Activated CD8-positive, alpha-beta memory T cell treated with anti-CD3 and anti-CD28 coated beads, Interleukin-2, amount 10 ng/mL, durations not matched to agents 7 days and 5 days (primary cell): ENCODE measurements around the gene ONECUT2. TPM values are rescaled to one million over a fixed set of nuclear protein-coding genes. Genes with fewer than 3 reads are reported as not detected.
A peak's percentile ranks its signal among the peaks of the same experiment; 100 is the strongest.

Experiments
- ATAC-seq: fragments of 150-1000 bp; cut with Tn5 transposase; one replicate; pipeline ENCODE4 v1.10.0; 2021; ENCODE audit warnings: moderate library complexity
- CTCF ChIA-PET: fragments of 350-600 bp; sonication (Branson Sonifier 250); formaldehyde crosslinking; loops from one replicate; lab custom pipeline; 2021; ENCODE audit warnings: antibody characterized with exemption; lab: Charles Lee
- DNase-seq: peaks from one replicate; pipeline ENCODE4 v3.0.0-alpha.2; 2020
- H3K27ac Mint-ChIP-seq: one replicate; pipeline ENCODE4 v1.8.0; 2021; ENCODE audit warnings: mild to moderate bottlenecking, mixed read lengths
- H3K27me3 Mint-ChIP-seq: one replicate; pipeline ENCODE4 v1.8.0; 2021; ENCODE audit warnings: mixed read lengths
- H3K36me3 Mint-ChIP-seq: one replicate; pipeline ENCODE4 v1.8.0; 2021; ENCODE audit warnings: mild to moderate bottlenecking, mixed read lengths
- H3K4me1 Mint-ChIP-seq: one replicate; pipeline ENCODE4 v1.8.0; 2021; ENCODE audit warnings: mixed read lengths
- H3K4me3 Mint-ChIP-seq: one replicate; pipeline ENCODE4 v1.8.0; 2021; ENCODE audit warnings: mild to moderate bottlenecking, moderate library complexity, mixed read lengths
- H3K9me3 Mint-ChIP-seq: one replicate; pipeline ENCODE4 v1.8.0; 2022; ENCODE audit warnings: low read depth, mixed read lengths
- total RNA-seq, 2 experiments: library from RNA; stranded (reverse); gene quantifications; one replicate each; pipeline ENCODE4 v1.2.3, GENCODE V29; 2021

The ONECUT2 gene
- total RNA-seq, 2 experiments from 2014 or later: not detected

DNA sequence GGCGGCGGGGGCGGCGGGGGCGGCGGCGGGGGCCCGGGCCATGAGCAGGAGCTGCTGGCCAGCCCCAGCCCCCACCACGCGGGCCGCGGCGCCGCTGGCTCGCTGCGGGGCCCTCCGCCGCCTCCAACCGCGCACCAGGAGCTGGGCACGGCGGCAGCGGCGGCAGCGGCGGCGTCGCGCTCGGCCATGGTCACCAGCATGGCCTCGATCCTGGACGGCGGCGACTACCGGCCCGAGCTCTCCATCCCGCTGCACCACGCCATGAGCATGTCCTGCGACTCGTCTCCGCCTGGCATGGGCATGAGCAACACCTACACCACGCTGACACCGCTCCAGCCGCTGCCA, 644 bp downstream of the ONECUT2 start:
- peaks cover 91% of the 10 kb centered on the region for H3K27me3 Mint-ChIP-seq
- DNase-seq: no peak
- peak overlapping the region; percentile 61 for H3K27ac Mint-ChIP-seq
- H3K36me3 Mint-ChIP-seq: peaks cover 9% of the 10 kb centered on the region
- ATAC-seq: no peak
- CTCF ChIA-PET: no interaction called here
- no peaks in the 10 kb centered on the region for H3K9me3 Mint-ChIP-seq
- H3K4me1 Mint-ChIP-seq: peaks cover 18% of the 10 kb centered on the region
- peak overlapping the region; percentile 44 for H3K4me3 Mint-ChIP-seq

DNA sequence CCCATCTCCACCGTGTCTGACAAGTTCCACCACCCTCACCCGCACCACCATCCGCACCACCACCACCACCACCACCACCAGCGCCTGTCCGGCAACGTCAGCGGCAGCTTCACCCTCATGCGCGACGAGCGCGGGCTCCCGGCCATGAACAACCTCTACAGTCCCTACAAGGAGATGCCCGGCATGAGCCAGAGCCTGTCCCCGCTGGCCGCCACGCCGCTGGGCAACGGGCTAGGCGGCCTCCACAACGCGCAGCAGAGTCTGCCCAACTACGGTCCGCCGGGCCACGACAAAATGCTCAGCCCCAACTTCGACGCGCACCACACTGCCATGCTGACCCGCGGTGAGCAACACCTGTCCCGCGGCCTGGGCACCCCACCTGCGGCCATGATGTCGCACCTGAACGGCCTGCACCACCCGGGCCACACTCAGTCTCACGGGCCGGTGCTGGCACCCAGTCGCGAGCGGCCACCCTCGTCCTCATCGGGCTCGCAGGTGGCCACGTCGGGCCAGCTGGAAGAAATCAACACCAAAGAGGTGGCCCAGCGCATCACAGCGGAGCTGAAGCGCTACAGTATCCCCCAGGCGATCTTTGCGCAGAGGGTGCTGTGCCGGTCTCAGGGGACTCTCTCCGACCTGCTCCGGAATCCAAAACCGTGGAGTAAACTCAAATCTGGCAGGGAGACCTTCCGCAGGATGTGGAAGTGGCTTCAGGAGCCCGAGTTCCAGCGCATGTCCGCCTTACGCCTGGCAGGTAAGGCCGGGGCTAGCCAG, 1.2 kb downstream of the ONECUT2 start:
- Mint-ChIP-seq H3K36me3 (peaks cover 10% of the 10 kb centered on the region), H3K27me3 (peaks cover 91% of the 10 kb centered on the region), H3K4me1 (peaks cover 23% of the 10 kb centered on the region), H3K27ac (peak overlapping the region; percentile 61), H3K4me3 (peak overlapping the region; percentile 44), H3K9me3 (no peaks in the 10 kb centered on the region)
- ATAC-seq: no peak
- CTCF ChIA-PET: no interaction called here
- DNase-seq: no peak

DNA sequence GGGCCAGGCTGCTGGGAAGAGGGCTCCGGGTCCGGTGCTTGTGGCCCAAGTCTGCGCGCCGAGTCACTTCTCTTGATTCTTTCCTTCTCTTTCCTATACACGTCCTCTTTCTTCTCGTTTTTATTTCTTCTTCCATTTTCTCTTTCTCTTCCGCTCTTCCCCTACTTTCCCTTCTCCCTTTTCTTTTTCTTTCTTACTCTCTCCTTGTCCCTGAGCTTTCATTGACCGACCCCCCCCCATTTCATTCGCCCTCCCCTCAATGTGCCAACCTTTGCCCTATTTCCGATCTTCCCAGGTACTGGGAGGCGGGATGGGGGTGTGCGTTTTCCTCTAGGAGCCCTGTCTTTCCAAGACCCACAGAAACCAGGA, 1.8 kb downstream of the ONECUT2 start:
- CTCF ChIA-PET: no interaction called here
- Mint-ChIP-seq H3K27ac (peak overlapping the region; percentile 61), H3K4me1 (peaks cover 26% of the 10 kb centered on the region), H3K27me3 (peaks cover 91% of the 10 kb centered on the region), H3K36me3 (peaks cover 12% of the 10 kb centered on the region), H3K9me3 (no peaks in the 10 kb centered on the region), H3K4me3 (no peak overlapping the region)
- ATAC-seq (no peak), DNase-seq (no peak)

DNA sequence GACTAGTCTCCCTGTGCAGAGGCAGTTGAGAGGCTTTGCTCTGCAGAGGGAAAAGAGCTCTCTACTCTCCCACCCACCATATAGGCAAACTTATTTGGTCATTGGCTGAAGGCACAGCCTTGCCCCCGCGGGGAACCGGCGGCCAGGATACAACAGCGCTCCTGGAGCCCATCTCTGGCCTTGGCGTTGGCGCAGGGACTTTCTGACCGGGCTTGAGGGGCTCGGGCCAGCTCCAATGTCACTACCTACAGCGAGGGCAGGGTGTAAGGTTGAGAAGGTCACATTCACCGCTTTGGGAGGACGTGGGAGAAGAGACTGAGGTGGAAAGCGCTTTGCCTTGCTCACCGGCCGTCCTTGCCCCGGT, 2.2 kb downstream of the ONECUT2 start:
- Mint-ChIP-seq H3K4me3 (no peak overlapping the region), H3K27ac (peak overlapping the region; percentile 61)

DNA sequence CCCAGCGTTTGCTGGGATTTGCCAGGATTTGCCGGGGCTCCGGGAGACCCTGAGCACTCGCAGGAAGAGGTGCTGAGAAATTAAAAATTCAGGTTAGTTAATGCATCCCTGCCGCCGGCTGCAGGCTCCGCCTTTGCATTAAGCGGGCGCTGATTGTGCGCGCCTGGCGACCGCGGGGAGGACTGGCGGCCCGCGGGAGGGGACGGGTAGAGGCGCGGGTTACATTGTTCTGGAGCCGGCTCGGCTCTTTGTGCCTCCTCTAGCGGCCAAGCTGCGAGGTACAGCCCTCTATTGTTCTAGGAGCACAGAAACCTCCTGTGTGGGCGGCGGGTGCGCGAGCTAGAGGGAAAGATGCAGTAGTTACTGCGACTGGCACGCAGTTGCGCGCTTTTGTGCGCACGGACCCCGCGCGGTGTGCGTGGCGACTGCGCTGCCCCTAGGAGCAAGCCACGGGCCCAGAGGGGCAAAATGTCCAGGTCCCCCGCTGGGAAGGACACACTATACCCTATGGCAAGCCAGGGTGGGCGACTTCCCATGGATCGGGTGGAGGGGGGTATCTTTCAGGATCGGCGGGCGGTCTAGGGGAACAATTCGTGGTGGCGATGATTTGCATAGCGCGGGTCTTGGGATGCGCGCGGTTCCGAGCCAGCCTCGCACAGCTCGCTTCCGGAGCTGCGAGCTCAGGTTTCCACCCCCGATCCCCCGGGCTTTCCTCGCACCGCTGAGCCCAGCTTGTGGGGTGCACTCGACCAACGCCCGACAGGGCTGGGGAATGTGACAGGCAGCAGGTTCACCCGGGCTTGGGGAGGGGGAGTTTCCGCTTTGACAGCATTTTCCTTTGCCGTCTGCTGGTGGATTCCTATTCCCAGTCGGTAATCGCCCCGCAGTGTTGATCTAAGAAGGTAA, 2.8 kb downstream of the ONECUT2 start:
- peak overlapping the region; percentile 6 for H3K27ac Mint-ChIP-seq
- peaks cover 26% of the 10 kb centered on the region for H3K4me1 Mint-ChIP-seq
- ATAC-seq: no peak
- H3K36me3 Mint-ChIP-seq: peaks cover 12% of the 10 kb centered on the region
- no peak overlapping the region for H3K4me3 Mint-ChIP-seq
- H3K9me3 Mint-ChIP-seq: no peaks in the 10 kb centered on the region
- peaks cover 92% of the 10 kb centered on the region for H3K27me3 Mint-ChIP-seq
- CTCF ChIA-PET: no interaction called here
- DNase-seq: peak; percentile 54

More for the DNA sequence above, 2.2 kb downstream of the ONECUT2 start:
- Mint-ChIP-seq H3K4me1 (peaks cover 26% of the 10 kb centered on the region), H3K9me3 (no peaks in the 10 kb centered on the region), H3K27me3 (peaks cover 91% of the 10 kb centered on the region), H3K36me3 (peaks cover 12% of the 10 kb centered on the region)
- ATAC-seq (no peak), DNase-seq (no peak)
- CTCF ChIA-PET: no interaction called here

DNA sequence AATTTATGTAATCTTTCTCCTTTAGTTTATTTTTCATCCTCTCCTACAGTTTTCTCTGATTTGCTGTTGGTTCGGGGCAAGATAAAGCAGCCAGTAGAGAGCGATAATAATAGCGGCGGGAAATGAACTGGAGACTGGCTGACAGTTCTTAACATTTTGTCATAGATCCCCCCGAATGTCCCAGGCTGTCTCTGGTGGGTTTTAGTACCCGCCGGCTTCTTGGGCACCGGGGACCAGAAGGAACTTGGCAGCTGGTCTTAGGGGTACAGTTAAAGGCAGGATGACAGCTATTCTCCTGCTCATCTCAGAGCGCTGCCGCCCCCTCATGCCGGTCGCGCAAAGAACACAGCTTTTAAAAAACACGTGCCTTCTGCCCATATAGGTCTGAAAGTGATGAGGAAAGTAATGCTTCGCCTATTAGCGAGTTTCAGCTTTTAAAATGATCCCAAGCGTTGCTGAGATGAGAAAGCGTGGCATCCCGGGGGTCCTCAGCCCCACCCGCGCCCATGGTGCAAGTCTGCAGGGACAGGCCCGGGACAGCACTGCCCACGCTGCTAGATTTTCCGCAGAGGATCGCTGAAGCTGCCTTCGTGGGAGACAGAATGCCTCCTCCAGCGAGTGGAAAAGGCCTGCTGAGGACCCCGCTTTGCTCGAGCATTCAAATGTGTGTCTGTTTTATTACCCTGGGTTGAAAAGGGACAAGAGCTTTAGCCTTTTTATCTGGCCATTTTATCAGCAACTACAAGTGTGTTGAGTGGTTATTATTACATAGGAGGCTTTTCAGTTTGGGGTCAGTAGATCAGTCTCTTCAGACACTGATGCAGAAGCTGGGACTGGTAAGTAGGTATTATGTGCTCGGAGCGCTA, 3.8 kb downstream of the ONECUT2 start:
- peaks cover 26% of the 10 kb centered on the region for H3K4me1 Mint-ChIP-seq
- no peak overlapping the region for H3K4me3 Mint-ChIP-seq
- CTCF ChIA-PET: interaction anchor here (1.4 kb wide), 1 partner anchor 10 kb away, joined by 4 read pairs; no protein-coding TSS in a partner anchor
- H3K9me3 Mint-ChIP-seq: no peaks in the 10 kb centered on the region
- peak overlapping the region; percentile 67 for H3K27ac Mint-ChIP-seq
- ATAC-seq: no peak
- DNase-seq: no peak
- H3K27me3 Mint-ChIP-seq: peaks cover 91% of the 10 kb centered on the region
- peaks cover 12% of the 10 kb centered on the region for H3K36me3 Mint-ChIP-seq

DNA sequence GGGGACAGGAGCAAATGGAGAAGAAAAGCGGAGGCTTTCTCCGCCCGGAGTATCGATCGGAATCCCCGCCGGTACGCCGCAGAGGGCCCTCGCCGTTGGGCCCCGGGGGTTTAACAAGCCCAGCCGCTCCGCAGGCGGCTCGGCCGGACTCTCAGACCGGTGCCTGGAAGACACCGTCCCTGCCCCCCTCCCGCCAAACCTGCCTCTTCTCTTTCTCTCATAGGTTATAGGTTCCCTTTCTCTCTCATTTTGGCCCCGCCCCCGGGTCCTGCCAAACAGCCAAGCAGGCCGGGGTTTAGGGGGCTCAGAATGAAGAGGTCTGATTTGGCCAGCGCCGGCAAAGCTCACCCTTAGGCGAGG, 4.4 kb downstream of the ONECUT2 start:
- CTCF ChIA-PET: interaction anchor here (1.4 kb wide), 1 partner anchor 10 kb away, joined by 4 read pairs; no protein-coding TSS in a partner anchor
- Mint-ChIP-seq H3K27me3 (peaks cover 90% of the 10 kb centered on the region), H3K9me3 (no peaks in the 10 kb centered on the region), H3K4me1 (peaks cover 24% of the 10 kb centered on the region), H3K36me3 (peaks cover 11% of the 10 kb centered on the region), H3K4me3 (no peak overlapping the region), H3K27ac (peak overlapping the region; percentile 67)
- no peak for ATAC-seq
- no peak for DNase-seq

DNA sequence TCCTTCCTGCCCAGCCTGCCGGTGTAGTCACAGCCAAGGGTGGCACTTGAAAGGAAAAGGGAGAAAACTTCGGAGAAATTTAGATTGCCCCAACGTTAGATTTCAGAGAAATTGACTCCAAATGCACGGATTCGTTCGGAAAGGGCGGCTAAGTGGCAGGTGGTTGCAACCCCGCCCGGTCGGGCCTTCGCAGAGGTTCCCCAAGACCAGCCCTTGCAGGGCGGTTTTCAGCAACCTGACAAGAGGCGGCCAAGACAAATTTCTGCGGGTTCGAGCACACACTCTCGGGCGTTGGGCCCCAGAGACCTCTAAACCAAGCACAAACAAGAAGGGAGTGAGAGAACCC, 4.8 kb downstream of the ONECUT2 start:
- H3K4me3 Mint-ChIP-seq: no peak overlapping the region
- peaks cover 11% of the 10 kb centered on the region for H3K36me3 Mint-ChIP-seq
- ATAC-seq: no peak
- H3K27ac Mint-ChIP-seq: no peak overlapping the region
- DNase-seq: no peak
- CTCF ChIA-PET: interaction anchor here (1.4 kb wide), 1 partner anchor 11 kb away, joined by 4 read pairs; no protein-coding TSS in a partner anchor
- H3K4me1 Mint-ChIP-seq: peaks cover 24% of the 10 kb centered on the region
- peaks cover 90% of the 10 kb centered on the region for H3K27me3 Mint-ChIP-seq
- H3K9me3 Mint-ChIP-seq: no peaks in the 10 kb centered on the region

DNA sequence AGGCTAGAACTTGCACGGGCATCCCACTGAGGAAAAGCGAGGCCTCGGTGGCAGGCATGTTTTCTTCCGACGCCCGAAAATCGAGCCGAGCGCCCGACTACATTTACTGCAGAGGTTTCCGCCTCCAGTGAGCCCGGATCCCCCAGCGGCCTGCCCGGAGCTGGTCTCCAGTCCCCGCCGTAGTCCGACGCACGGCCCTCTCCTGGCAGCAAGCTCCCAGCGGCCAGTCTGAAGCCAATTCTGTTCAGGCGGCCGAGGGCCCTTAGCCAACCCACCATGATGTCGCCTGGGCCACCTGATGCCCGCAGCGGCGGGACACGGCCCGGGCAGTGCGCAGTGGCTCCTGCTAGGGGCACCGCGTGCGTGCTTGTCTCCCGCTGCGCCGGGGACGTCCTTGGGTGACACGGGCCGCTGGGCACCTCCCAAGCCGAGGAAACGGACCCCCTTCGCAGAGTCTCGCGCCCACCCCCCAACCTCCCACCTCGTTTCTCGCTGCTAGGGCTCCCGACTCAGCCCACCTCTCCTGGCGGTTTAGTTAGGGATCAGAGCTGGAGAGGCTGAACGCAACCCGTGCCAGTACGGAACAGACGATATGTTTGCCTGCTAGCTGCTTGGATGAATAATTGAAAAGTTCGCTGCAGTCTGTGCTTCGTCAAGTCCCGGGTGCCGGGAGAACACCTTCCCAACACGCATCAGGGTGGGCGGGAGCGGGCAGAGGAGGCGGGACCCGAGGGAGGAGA, 5.3 kb downstream of the ONECUT2 start:
- peaks cover 95% of the 10 kb centered on the region for H3K27me3 Mint-ChIP-seq
- DNase-seq: no peak
- H3K27ac Mint-ChIP-seq: no peak overlapping the region
- peaks cover 11% of the 10 kb centered on the region for H3K36me3 Mint-ChIP-seq
- H3K4me3 Mint-ChIP-seq: no peak overlapping the region
- CTCF ChIA-PET: no interaction called here
- peaks cover 24% of the 10 kb centered on the region for H3K4me1 Mint-ChIP-seq
- no peaks in the 10 kb centered on the region for H3K9me3 Mint-ChIP-seq
- ATAC-seq: no peak

DNA sequence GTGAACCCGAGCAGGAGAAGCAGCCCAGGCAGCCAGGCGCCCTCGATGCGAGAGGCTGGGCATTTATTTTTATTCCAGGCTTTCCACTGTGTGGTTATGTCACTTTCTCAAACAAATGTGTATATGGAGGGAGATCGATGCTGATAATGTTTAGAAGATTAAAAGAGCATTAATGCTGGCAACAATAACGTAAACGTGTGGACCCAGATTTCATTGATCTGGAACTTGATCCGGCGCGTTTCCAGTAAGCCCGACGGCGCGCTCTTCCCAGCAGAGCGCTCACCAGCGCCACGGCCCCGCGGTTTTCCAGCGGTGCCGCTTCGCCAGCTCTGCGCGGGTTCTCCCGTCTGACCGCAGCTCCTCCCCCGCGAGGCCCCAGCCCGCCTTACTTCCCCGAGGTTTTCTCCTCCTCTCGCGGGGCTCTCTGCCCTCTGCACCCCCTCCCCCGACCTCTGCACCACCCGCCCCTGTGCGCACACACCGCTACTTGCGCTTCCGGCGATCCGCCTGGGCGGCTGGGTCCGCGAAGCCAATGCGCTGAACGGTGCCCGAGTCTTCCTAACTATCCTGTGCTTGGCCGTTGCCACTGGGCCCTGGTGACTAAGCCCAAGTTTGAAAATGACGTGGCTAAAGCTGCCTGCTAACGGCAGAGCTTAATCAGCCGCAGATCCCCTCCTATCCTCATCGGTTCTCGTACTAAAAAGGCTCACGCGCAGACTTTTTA, 6.1 kb downstream of the ONECUT2 start:
- no peak for ATAC-seq
- Mint-ChIP-seq H3K27me3 (peaks cover 94% of the 10 kb centered on the region), H3K27ac (peak overlapping the region; percentile 36), H3K4me3 (peak overlapping the region; percentile 38), H3K4me1 (peaks cover 22% of the 10 kb centered on the region), H3K9me3 (no peaks in the 10 kb centered on the region), H3K36me3 (peaks cover 7% of the 10 kb centered on the region)
- CTCF ChIA-PET: interaction anchor here (0.7 to 0.8 kb wide), 2 partner anchors 11 to 391 kb away, joined by 3 to 4 read pairs; no protein-coding TSS in a partner anchor
- DNase-seq: no peak

DNA sequence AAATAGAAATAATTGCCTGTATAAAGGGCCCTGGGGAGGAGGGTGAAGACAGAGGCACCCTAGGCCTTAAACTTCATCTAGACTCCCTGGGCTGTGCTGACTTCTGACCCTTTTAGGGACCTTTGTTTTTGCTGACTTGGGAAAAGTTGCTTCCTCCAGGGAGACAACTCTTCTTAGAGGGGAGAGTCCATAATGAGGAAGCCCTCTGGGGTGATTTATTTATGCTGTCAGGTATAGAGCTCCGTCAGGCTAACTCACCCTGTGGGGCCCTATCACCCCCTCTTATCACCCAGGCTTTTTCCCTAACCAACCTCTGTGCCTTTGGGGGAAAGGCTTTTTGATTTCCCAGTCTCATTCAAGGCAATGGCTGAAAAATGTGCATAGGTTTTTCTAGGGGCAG, 8.1 kb downstream of the ONECUT2 start:
- Mint-ChIP-seq H3K27ac (no peak overlapping the region), H3K4me3 (no peak overlapping the region), H3K4me1 (peaks cover 17% of the 10 kb centered on the region), H3K27me3 (peaks cover 82% of the 10 kb centered on the region), H3K9me3 (no peaks in the 10 kb centered on the region), H3K36me3 (peaks cover 5% of the 10 kb centered on the region)
- CTCF ChIA-PET: no interaction called here
- DNase-seq (no peak), ATAC-seq (no peak)

DNA sequence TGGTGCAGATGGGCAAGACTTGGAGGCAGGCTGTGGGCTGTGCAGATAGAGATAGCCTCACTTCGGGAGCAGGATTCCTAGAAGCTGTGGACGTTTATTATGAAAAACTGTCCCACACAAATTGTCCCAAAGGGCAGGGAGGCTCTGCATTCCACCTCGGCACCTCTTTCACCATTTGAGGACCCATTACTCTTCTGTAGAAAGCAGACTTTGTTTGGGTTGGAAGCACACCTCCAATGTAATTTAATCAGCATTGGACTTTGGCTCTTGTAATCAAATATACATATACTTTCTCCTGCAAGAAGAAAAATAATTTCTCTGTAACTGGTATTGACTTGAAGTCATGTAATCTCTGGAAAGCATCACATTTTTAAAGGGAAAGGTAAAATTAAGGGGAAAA, 8.5 kb downstream of the ONECUT2 start:
- Mint-ChIP-seq H3K9me3 (no peaks in the 10 kb centered on the region), H3K27me3 (peaks cover 78% of the 10 kb centered on the region)
- CTCF ChIA-PET: no interaction called here

More for the DNA sequence above, 8.5 kb downstream of the ONECUT2 start:
- ATAC-seq: no peak
- H3K4me1 Mint-ChIP-seq: peaks cover 15% of the 10 kb centered on the region
- no peak overlapping the region for H3K4me3 Mint-ChIP-seq
- H3K36me3 Mint-ChIP-seq: peaks cover 5% of the 10 kb centered on the region
- no peak overlapping the region for H3K27ac Mint-ChIP-seq
- no peak for DNase-seq
